Kidney epithelial cell (primary cell): ENCODE data around the gene MOCS3. TPM values are rescaled to one million over a fixed set of nuclear protein-coding genes. Genes with fewer than 3 reads are reported as not detected.

Experiments
- DNase-seq: peaks from one replicate; pipeline ENCODE4 v3.0.0-alpha.2; 2010; ENCODE audit warnings: low read depth
- H3K27me3 ChIP-seq: 2 replicates; pipeline ENCODE4 v1.6.0; 2011; ENCODE audit warnings: low read length; ENCODE audit not compliant: control insufficient read depth, insufficient read depth
- H3K36me3 ChIP-seq: 2 replicates; pipeline ENCODE4 v1.5.1; 2011; ENCODE audit warnings: low read length; ENCODE audit not compliant: control insufficient read depth, insufficient read depth
- H3K4me3 ChIP-seq: 2 replicates; pipeline ENCODE4 v1.5.1; 2011; ENCODE audit warnings: low read depth, mild to moderate bottlenecking, control low read depth, low read length
- total RNA-seq: library from RNA; depleted of rRNA; stranded (reverse); fragments of >200 nt; gene quantifications from 2 replicates; pipeline ENCODE4 v1.2.3, GENCODE V29; 2015
- TF ChIP-seq, protein P1 (sequence below): IDR thresholded peaks from 2 replicates; pipeline ENCODE4 v1.5.1; 2011; ENCODE audit warnings: mild to moderate bottlenecking, moderate library complexity, low read length, control low read depth, inconsistent platforms; ENCODE audit not compliant: insufficient read depth, poor library complexity, severe bottlenecking

Gene MOCS3, protein sequence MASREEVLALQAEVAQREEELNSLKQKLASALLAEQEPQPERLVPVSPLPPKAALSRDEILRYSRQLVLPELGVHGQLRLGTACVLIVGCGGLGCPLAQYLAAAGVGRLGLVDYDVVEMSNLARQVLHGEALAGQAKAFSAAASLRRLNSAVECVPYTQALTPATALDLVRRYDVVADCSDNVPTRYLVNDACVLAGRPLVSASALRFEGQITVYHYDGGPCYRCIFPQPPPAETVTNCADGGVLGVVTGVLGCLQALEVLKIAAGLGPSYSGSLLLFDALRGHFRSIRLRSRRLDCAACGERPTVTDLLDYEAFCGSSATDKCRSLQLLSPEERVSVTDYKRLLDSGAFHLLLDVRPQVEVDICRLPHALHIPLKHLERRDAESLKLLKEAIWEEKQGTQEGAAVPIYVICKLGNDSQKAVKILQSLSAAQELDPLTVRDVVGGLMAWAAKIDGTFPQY
- 9.5 and 10.0 TPM in 2 replicates for total RNA-seq

DNA sequence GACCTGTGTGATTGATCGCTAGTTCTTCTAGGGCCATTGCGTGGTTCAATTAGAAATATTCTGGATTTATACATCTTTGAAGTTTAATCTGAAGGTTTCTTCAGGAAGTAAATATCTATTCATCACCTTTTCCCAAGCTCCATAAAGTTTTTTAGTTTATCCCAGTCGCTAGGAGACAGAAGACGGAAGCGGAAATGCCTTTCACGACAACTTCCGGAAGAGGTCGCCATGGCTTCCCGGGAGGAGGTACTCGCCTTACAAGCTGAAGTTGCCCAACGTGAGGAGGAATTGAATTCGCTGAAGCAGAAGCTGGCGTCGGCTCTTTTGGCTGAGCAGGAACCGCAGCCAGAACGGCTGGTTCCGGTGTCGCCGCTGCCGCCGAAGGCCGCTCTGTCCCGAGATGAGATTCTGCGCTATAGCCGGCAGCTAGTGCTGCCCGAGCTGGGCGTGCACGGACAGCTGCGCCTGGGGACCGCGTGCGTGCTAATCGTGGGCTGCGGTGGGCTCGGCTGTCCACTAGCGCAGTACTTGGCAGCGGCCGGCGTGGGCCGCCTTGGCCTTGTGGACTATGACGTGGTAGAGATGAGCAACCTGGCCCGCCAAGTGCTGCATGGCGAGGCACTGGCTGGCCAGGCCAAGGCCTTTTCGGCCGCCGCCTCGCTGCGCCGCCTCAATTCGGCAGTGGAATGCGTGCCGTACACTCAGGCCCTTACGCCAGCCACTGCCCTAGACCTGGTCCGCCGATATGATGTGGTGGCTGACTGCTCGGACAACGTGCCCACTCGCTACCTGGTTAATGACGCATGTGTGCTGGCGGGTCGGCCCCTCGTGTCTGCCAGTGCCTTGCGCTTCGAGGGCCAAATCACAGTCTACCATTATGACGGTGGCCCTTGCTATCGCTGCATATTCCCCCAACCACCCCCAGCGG is at the start of gene MOCS3:
MOCS3 (plus strand) TSS at position 204 of the 928 bp plus-strand sequence; CDS start at position 229, 25 bp downstream.
- peak; percentile 63 for DNase-seq
- H3K4me3 ChIP-seq: peak within 1 kb of the TSS; percentile 78
- no peaks in the 10 kb centered on the region for H3K27me3 ChIP-seq
- TF ChIP-seq, protein P1, sequence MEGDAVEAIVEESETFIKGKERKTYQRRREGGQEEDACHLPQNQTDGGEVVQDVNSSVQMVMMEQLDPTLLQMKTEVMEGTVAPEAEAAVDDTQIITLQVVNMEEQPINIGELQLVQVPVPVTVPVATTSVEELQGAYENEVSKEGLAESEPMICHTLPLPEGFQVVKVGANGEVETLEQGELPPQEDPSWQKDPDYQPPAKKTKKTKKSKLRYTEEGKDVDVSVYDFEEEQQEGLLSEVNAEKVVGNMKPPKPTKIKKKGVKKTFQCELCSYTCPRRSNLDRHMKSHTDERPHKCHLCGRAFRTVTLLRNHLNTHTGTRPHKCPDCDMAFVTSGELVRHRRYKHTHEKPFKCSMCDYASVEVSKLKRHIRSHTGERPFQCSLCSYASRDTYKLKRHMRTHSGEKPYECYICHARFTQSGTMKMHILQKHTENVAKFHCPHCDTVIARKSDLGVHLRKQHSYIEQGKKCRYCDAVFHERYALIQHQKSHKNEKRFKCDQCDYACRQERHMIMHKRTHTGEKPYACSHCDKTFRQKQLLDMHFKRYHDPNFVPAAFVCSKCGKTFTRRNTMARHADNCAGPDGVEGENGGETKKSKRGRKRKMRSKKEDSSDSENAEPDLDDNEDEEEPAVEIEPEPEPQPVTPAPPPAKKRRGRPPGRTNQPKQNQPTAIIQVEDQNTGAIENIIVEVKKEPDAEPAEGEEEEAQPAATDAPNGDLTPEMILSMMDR: no peak
- H3K36me3 ChIP-seq: peaks cover 3% of the 10 kb centered on the region

DNA sequence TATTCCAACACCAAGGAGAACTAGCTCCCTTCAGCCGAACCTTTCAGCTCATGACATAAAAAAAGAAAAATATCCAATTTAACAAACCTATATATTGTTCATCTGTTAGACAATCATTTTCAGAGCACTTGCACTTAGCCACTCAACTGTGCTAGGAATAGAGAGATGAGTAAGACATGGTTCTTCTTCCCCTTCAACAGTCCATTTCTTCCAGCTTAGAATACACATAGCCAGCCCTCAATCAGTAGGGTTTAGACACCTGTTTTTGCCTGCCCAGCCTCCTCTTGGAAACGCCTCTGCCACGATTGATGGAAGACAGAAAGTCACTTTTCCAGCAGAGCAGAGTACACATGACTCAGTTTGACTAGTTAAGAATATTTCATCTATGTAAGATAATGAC is 49.2 kb upstream of the MOCS3 start:
- H3K27me3 ChIP-seq: no peaks in the 10 kb centered on the region
- no peak for DNase-seq
- TF ChIP-seq, protein P1: no peak
- H3K4me3 ChIP-seq: no peak overlapping the region
- H3K36me3 ChIP-seq: no peaks in the 10 kb centered on the region

DNA sequence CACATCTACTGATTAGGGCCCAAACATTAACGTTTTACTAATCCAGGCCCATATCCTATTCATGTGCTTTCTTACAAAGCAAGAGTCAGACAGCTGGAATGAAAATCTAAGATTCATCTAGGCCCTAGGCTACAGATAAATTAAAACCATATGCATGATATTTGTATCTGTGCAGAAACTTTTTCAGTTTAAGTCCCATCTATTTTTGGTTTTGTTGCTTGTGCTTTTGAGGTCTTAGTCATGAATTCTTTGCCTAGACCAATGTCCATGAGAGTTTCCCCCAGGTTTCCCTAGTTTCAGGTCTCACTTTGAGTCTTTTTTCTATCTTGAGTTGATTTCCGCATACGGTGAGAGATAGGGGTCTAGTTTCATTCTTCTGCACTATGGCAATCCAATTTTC is 47.6 kb upstream of the MOCS3 start:
- Histone ChIP-seq H3K36me3 (no peaks in the 10 kb centered on the region), H3K27me3 (no peaks in the 10 kb centered on the region), H3K4me3 (no peak overlapping the region)
- DNase-seq: no peak
- TF ChIP-seq, protein P1: no peak

DNA sequence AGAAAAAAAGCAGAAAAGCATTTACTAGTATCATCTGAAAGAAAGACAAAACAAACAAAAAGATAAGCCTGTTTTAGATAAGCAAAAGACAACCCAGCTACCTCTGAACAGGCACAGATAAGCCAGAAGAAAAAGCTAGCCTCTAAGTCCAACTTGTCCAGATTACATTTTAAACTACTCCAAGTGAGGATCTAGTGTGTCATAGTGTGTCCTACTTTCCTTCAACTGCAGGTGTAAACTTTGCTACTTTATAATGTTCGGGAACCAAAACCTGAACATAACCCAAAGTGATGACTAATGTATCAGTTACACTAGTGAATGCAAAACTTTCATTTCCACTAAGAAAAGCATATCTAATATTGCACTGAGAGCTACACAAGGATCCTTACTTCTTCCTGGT is 46.9 kb upstream of the MOCS3 start:
- TF ChIP-seq, protein P1: no peak
- no peak for DNase-seq
- Histone ChIP-seq H3K36me3 (no peaks in the 10 kb centered on the region), H3K4me3 (no peak overlapping the region), H3K27me3 (no peaks in the 10 kb centered on the region)

DNA sequence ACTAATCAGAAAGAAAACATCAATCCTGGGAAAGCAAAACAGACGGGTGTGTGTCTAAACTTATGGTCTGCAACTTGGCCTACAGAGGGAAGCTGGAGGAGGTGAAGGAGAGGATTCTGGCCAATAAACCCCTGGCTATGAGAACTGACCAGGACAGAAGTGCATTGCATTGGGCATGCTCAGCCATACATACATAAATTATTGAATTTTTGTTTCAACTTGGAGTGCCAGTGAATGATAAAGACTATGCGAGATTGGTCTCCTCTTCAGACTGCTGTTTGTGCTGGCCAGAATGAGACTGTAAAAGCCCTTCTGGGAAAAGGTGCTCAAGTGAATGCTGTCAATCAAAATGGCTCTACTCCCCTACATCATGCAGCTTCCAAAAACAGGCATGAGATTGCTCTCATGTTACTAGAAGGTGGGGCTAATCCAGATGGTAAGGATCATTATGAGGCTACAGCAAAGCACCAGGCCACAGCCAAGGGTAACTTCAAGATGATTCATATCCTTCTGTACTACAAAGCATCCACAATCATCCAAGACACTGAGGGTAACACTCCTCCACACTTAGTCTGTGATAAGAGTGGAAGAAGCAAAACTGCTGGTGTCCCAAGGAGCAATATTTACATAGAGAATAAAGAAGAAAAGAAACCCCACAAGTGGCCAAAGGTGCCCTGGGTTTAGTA is 44.8 kb upstream of the MOCS3 start:
- TF ChIP-seq, protein P1: no peak
- no peaks in the 10 kb centered on the region for H3K36me3 ChIP-seq
- H3K4me3 ChIP-seq: no peak overlapping the region
- DNase-seq: peak; percentile 42
- no peaks in the 10 kb centered on the region for H3K27me3 ChIP-seq
